HepG2 (cell line): ENCODE results near the gene ARHGAP26. TPM values are rescaled to one million over a fixed set of nuclear protein-coding genes. Genes with fewer than 3 reads are reported as not detected.

ENCODE experiments used
- ATAC-seq: fragments of 200-7000 bp; cut with Tn5 transposase; 3 replicates; pipeline ENCODE4 v1.9.1; 2020; ENCODE audit warnings: mild to moderate bottlenecking, moderate library complexity
- BruUV-seq: library from RNA; stranded (reverse); fragments of 400-500 nt; replicated peaks from 2 replicates; lab custom pipeline; 2021; lab: Mats Ljungman, UMichigan
- CTCF ChIA-PET: fragments of 300-600 bp; formaldehyde crosslinking; extraction: SDS; loops from one replicate; lab custom pipeline; 2021; ENCODE audit warnings: low total read pairs, inconsistent platforms, low intra/inter-chr PET ratio; lab: Yijun Ruan, JAX
- POLR2A ChIA-PET: fragments of 350-600 bp; sonication (Branson Sonifier 250); formaldehyde crosslinking; loops from one replicate; lab custom pipeline; 2020; ENCODE audit warnings: antibody characterized with exemption, inconsistent platforms; lab: Yijun Ruan, JAX
- DNase-seq: peaks from one replicate; pipeline ENCODE4 v3.0.0-alpha.2; 2015; ENCODE audit warnings: low spot score
- FAIRE-seq: peaks from 3 replicates; lab custom pipeline; 2011; peaks lifted over from hg19 to GRCh38; lab: Jason Lieb, UNC
- H2AFZ ChIP-seq: one replicate; pipeline ENCODE4 v1.6.1; 2011; ENCODE audit warnings: low read length, inconsistent platforms
- H3K27ac ChIP-seq: fragments of 300-600 bp; 3 replicates; pipeline ENCODE4 v1.8.0; 2011; ENCODE audit warnings: mixed run types, mild to moderate bottlenecking, mixed read lengths, low read length, inconsistent platforms; ENCODE audit not compliant: insufficient read depth; ENCODE audit errors: extremely low read length
- H3K27me3 ChIP-seq, 2 experiments: fragments of 200-600 bp in 1 of 2; 2 replicates in 1 of 2; 3 replicates in 1 of 2; pipeline versions ENCODE4 v1.6.0 to v1.8.0; 2011; ENCODE audit warnings: low read length in 2 of 2, mild to moderate bottlenecking in 2 of 2, moderate library complexity in 2 of 2, inconsistent platforms in 1 of 2; ENCODE audit not compliant: insufficient read depth in 2 of 2, control insufficient read depth in 1 of 2
- H3K36me3 ChIP-seq, 2 experiments: fragments of 200-600 bp in 1 of 2; replicated peaks in 1 of 2; 2 replicates in 1 of 2; 3 replicates in 1 of 2; pipeline versions ENCODE4 v1.5.1 to v1.8.0; 2011; ENCODE audit warnings: low read length in 2 of 2, inconsistent platforms in 1 of 2; ENCODE audit not compliant: insufficient read depth in 2 of 2, control insufficient read depth in 1 of 2
- H3K4me1 ChIP-seq: 2 replicates; pipeline ENCODE4 v1.5.1; 2012; ENCODE audit warnings: low read length, inconsistent platforms; ENCODE audit not compliant: insufficient read depth
- H3K4me2 ChIP-seq: 2 replicates; pipeline ENCODE4 v1.6.0; 2011; ENCODE audit warnings: low read depth, low read length, inconsistent platforms
- H3K4me3 ChIP-seq, 3 experiments: fragments of 200-600 bp in 1 of 3; sonication (generic), shearing (Covaris generic) in 1 of 3; replicated peaks in 1 of 3; 2 replicates each; pipeline ENCODE4 v1.5.1; 2011 to 2016; ENCODE audit warnings: low read length in 3 of 3, inconsistent platforms in 2 of 3, low read depth in 2 of 3, mild to moderate bottlenecking in 2 of 3, control low read depth in 1 of 3, mixed read lengths in 1 of 3; ENCODE audit not compliant: insufficient read depth in 1 of 3
- H3K79me2 ChIP-seq: one replicate; pipeline ENCODE4 v1.6.1; 2011; ENCODE audit warnings: low read length, inconsistent platforms; ENCODE audit not compliant: insufficient read depth
- H3K9ac ChIP-seq: 2 replicates; pipeline ENCODE4 v1.6.0; 2011; ENCODE audit warnings: mild to moderate bottlenecking, low read depth, low read length, inconsistent platforms; ENCODE audit not compliant: insufficient read depth
- H3K9me3 ChIP-seq: 2 replicates; pipeline ENCODE4 v1.5.1; 2012; ENCODE audit warnings: mild to moderate bottlenecking, low read length
- H4K20me1 ChIP-seq: 2 replicates; pipeline ENCODE4 v1.6.0; 2011; ENCODE audit warnings: inconsistent platforms, mild to moderate bottlenecking, low read length, moderate library complexity; ENCODE audit not compliant: insufficient read depth
- AFF4 ChIP-seq: sonication (generic); formaldehyde crosslinking; IDR thresholded peaks from 2 replicates; pipeline ENCODE4 v1.4.0; 2020; ENCODE audit warnings: missing genetic modification reagents
- MAX ChIP-seq: IDR thresholded peaks from 2 replicates; pipeline ENCODE4 v1.6.1; 2012; ENCODE audit warnings: inconsistent platforms
- NCOA2 ChIP-seq: sonication (generic); formaldehyde crosslinking; IDR thresholded peaks from 2 replicates; pipeline ENCODE4 v1.8.0; 2022; ENCODE audit warnings: inconsistent platforms
- SETDB1 ChIP-seq: sonication (generic); formaldehyde crosslinking; IDR thresholded peaks from 2 replicates; pipeline ENCODE4 v1.5.1; 2020; ENCODE audit warnings: missing genetic modification reagents, mild to moderate bottlenecking, borderline replicate concordance
- TEF ChIP-seq: sonication (generic); formaldehyde crosslinking; IDR thresholded peaks from 2 replicates; pipeline ENCODE4 v1.5.0; 2020; ENCODE audit warnings: missing genetic modification reagents
- ZBTB26 ChIP-seq: IDR thresholded peaks from 2 replicates; pipeline ENCODE4 v1.6.1; 2016; ENCODE audit warnings: missing compliant biosample characterization, missing genetic modification reagents, borderline replicate concordance
- ZBTB3 ChIP-seq: sonication (generic); formaldehyde crosslinking; IDR thresholded peaks from 2 replicates; pipeline ENCODE4 v1.4.0; 2020; ENCODE audit warnings: low read depth, mild to moderate bottlenecking, moderate library complexity, missing genetic modification reagents, borderline replicate concordance
- ZNF687 ChIP-seq: sonication (generic); formaldehyde crosslinking; IDR thresholded peaks from 2 replicates; pipeline ENCODE4 v1.5.1; 2020; ENCODE audit warnings: mild to moderate bottlenecking, missing genetic modification reagents, moderate library complexity
- ZNF768 ChIP-seq: sonication (generic); formaldehyde crosslinking; IDR thresholded peaks from 2 replicates; pipeline ENCODE4 v1.4.0; 2020; ENCODE audit warnings: missing genetic modification reagents
- WGBS: methylation state at CpG from one replicate; pipeline ENCODE4 v1.1.6; 2017; ENCODE audit warnings: low lambda C conversion rate; 5-methylcytosine and 5-hydroxymethylcytosine counted together
- in situ Hi-C: cut with HindIII; loops from 2 replicates; pipeline ENCODE4 v1.10.0; 2017; ENCODE audit warnings: low pct_unique_long_range_greater_than_20kb; ENCODE audit not compliant: extremely low pct_ligation_motif_present
- intact Hi-C: fragments of 100-400 bp; cut with micrococcal nuclease; formaldehyde crosslinking; loops from one replicate; pipeline ENCODE4 v1.10.0; 2022; ENCODE audit not compliant: unreplicated experiment
- polyA plus RNA-seq, 8 experiments: library from polyadenylated mRNA; depleted of rRNA in 3 of 8; stranded (reverse) in 7 of 8; unstranded in 1 of 8; fragments of >200 nt; fragmentation: Illumina TruSeq in 4 of 8; extraction: Trizol in 4 of 8; gene quantifications; 2 replicates each; pipeline versions ENCODE4 v1.2.1 to v1.2.3, GENCODE V29; 2011 to 2016; ENCODE audit warnings: low read depth in 4 of 8, missing spikeins in 1 of 8, mixed read lengths in 1 of 8; ENCODE audit not compliant: insufficient read depth in 1 of 8
- total RNA-seq, 5 experiments: library from RNA; depleted of rRNA; stranded (reverse); fragments of >200 nt; fragmentation: Illumina TruSeq; extraction: Trizol; gene quantifications; 2 replicates each; pipeline ENCODE4 v1.2.3, GENCODE V29; 2016; ENCODE audit warnings: low read depth in 1 of 5

ARHGAP26 gene
- total and polyA plus RNA-seq, 2 of the 13 experiments (the other 11 are each of a cell fraction or from before 2014, with no cell fraction given), result 9.6 to 18.2 TPM

- no peak for ATAC-seq
- no peak overlapping the region for H3K9ac ChIP-seq
- no peaks in the 10 kb centered on the region; a peak in 2 of 5 replicates for H3K36me3 ChIP-seq
- H3K4me1 ChIP-seq, result no peaks in the 10 kb centered on the region
- H3K27ac ChIP-seq, result no peak overlapping the region
- H3K79me2 ChIP-seq, result no peaks in the 10 kb centered on the region
- no peak for DNase-seq
- FAIRE-seq, result no peak
- BruUV-seq, result no TSS peak
- in situ Hi-C loops, result no loop called here
- no peaks in the 10 kb centered on the region for H3K27me3 ChIP-seq
- H2AFZ ChIP-seq, result no peak overlapping the region
- CTCF ChIA-PET, result no interaction called here
- H3K4me2 ChIP-seq, result no peak overlapping the region
- POLR2A ChIA-PET, result no interaction called here
- H3K9me3 ChIP-seq, result no peaks in the 10 kb centered on the region
- no peaks in the 10 kb centered on the region for H4K20me1 ChIP-seq
- WGBS, result 95% methylated on average over 4 of the region's 4 CpGs
- intact Hi-C loops, result no loop called here
- no peak overlapping the region for H3K4me3 ChIP-seq
- TF ChIP-seq SETDB1 (CRISPR knock-in tag) (no peak), AFF4 (CRISPR knock-in tag) (no peak), TEF (CRISPR knock-in tag) (no peak), ZNF687 (no peak), ZNF768 (CRISPR knock-in tag) (no peak), ZBTB3 (CRISPR knock-in tag) (no peak), MAX (no peak), ZBTB26 (CRISPR knock-in tag) (no peak), NCOA2 (CRISPR knock-in tag) (no peak)
Observed at GRCh38 chr5:142938266-142938880, 168.2 kb downstream of the ARHGAP26 start.
